Natural killer cell (primary cell): ENCODE measurements around the gene BAHD1. TPM values are rescaled to one million over a fixed set of nuclear protein-coding genes. Genes with fewer than 3 reads are reported as not detected.

Source experiments
- ATAC-seq, 3 donors: fragments of 150-1000 bp in 2 of 3; fragments of 200-7000 bp in 1 of 3; cut with Tn5 transposase; 1 replicate in 1 of 3; 2 replicates in 2 of 3; pipeline ENCODE4 v1.10.0; 2021; ENCODE audit warnings: mild to moderate bottlenecking in 2 of 3, moderate library complexity in 2 of 3
- DNase-seq, 2 donors: peaks; one replicate each; pipeline versions ENCODE4 v3.0.0 to v3.0.0-alpha.2; 2013 to 2021; ENCODE audit warnings: mixed read lengths in 1 of 2
- H3K27ac ChIP-seq: one replicate; pipeline ENCODE4 v1.5.1; 2013; ENCODE audit warnings: mild to moderate bottlenecking, low read length
- H3K27me3 ChIP-seq: one replicate; pipeline ENCODE4 v1.6.1; 2013; ENCODE audit warnings: low read length; ENCODE audit not compliant: control insufficient read depth, insufficient read depth
- H3K36me3 ChIP-seq: one replicate; pipeline ENCODE4 v1.6.1; 2013; ENCODE audit warnings: low read length; ENCODE audit not compliant: control insufficient read depth, insufficient read depth
- H3K4me1 ChIP-seq: one replicate; pipeline ENCODE4 v1.6.1; 2013; ENCODE audit warnings: low read length; ENCODE audit not compliant: control insufficient read depth, insufficient read depth
- H3K4me3 ChIP-seq: one replicate; pipeline ENCODE4 v1.5.1; 2013; ENCODE audit warnings: low read length
- H3K9me3 ChIP-seq: one replicate; pipeline ENCODE4 v1.6.1; 2013; ENCODE audit warnings: low read length; ENCODE audit not compliant: control insufficient read depth, insufficient read depth
- H3K27ac Mint-ChIP-seq, 2 donors: one replicate each; pipeline ENCODE4 v1.8.0; 2022; ENCODE audit warnings: mild to moderate bottlenecking in 2 of 2, mixed read lengths in 2 of 2, moderate library complexity in 1 of 2
- H3K27me3 Mint-ChIP-seq, 2 donors: one replicate each; pipeline ENCODE4 v1.8.0; 2022; ENCODE audit warnings: low read depth in 2 of 2, mixed read lengths in 2 of 2
- H3K36me3 Mint-ChIP-seq: one replicate; pipeline ENCODE4 v1.8.0; 2022; ENCODE audit warnings: mixed read lengths
- H3K4me1 Mint-ChIP-seq, 2 donors: one replicate each; pipeline ENCODE4 v1.8.0; 2022; ENCODE audit warnings: mixed read lengths in 2 of 2
- H3K4me3 Mint-ChIP-seq: one replicate; pipeline ENCODE4 v1.8.0; 2022; ENCODE audit warnings: mild to moderate bottlenecking, moderate library complexity, mixed read lengths
- H3K9me3 Mint-ChIP-seq, 2 donors: one replicate each; pipeline ENCODE4 v1.8.0; 2022; ENCODE audit warnings: mixed read lengths in 2 of 2
- WGBS: methylation state at CpG from one replicate; pipeline ENCODE4 v1.1.7; 2013; ENCODE audit warnings: missing lambda C conversion rate; ENCODE audit not compliant: insufficient coverage; 5-methylcytosine and 5-hydroxymethylcytosine counted together
- intact Hi-C: fragments of 100-400 bp; cut with micrococcal nuclease; formaldehyde crosslinking; loops from one replicate; pipeline ENCODE4 v1.14.2; 2022
- total RNA-seq, 4 donors: library from RNA; stranded (reverse); fragments of 120-200 nt in 1 of 4; gene quantifications; one replicate each; pipeline versions ENCODE4 v1.2.3 to v1.2.4, GENCODE V29; 2013 to 2022
- TF ChIP-seq, protein P1 (sequence below): fragments of 200-600 bp; IDR thresholded peaks from one replicate; pipeline ENCODE4 v1.8.0; 2022; ENCODE audit warnings: antibody characterized with exemption

BAHD1 gene
- total RNA-seq, 3 donors from 2014 or later (not counting 1 experiment from before 2014, with no cell fraction given) = 29.4 to 48.9 (median 41.8) TPM

DNA sequence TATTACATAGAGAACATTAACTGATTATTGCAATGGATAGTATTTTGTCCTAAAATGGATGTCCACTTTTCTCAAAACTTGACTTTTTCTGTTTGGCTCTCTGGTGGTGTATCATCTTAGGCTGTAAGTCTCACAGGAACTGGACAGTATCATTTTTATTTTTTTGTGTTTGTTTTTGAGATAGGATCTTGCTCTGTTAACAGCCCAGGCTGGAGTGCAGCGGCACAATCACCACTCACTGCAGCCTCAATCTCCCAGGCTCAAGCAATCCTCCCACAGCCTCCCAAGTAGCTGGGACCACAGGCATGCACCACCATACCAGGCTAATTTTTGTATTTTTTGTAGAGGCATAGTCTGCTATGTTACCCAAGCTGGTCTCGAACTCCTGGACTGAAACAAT lies 43.2 kb downstream of the BAHD1 start:
- H3K4me3 ChIP-seq = no peak overlapping the region
- no peaks in the 10 kb centered on the region for H3K9me3 Mint-ChIP-seq
- DNase-seq = no peak
- TF ChIP-seq, protein P1, sequence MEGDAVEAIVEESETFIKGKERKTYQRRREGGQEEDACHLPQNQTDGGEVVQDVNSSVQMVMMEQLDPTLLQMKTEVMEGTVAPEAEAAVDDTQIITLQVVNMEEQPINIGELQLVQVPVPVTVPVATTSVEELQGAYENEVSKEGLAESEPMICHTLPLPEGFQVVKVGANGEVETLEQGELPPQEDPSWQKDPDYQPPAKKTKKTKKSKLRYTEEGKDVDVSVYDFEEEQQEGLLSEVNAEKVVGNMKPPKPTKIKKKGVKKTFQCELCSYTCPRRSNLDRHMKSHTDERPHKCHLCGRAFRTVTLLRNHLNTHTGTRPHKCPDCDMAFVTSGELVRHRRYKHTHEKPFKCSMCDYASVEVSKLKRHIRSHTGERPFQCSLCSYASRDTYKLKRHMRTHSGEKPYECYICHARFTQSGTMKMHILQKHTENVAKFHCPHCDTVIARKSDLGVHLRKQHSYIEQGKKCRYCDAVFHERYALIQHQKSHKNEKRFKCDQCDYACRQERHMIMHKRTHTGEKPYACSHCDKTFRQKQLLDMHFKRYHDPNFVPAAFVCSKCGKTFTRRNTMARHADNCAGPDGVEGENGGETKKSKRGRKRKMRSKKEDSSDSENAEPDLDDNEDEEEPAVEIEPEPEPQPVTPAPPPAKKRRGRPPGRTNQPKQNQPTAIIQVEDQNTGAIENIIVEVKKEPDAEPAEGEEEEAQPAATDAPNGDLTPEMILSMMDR = no peak
- H3K36me3 Mint-ChIP-seq = no peaks in the 10 kb centered on the region
- no peak overlapping the region for H3K4me3 Mint-ChIP-seq
- intact Hi-C loops = no loop called here
- no peaks in the 10 kb centered on the region for H3K4me1 Mint-ChIP-seq
- H3K27ac ChIP-seq = no peak overlapping the region
- no peaks in the 10 kb centered on the region for H3K36me3 ChIP-seq
- H3K27me3 Mint-ChIP-seq = peaks cover 0 to 7% of the 10 kb centered on the region in 2 donors
- H3K9me3 ChIP-seq = no peaks in the 10 kb centered on the region
- H3K4me1 ChIP-seq = no peaks in the 10 kb centered on the region
- no peaks in the 10 kb centered on the region for H3K27me3 ChIP-seq
- ATAC-seq = no peak
- no peak overlapping the region for H3K27ac Mint-ChIP-seq
- 96% methylated on average over 2 of the region's 2 CpGs for WGBS

DNA sequence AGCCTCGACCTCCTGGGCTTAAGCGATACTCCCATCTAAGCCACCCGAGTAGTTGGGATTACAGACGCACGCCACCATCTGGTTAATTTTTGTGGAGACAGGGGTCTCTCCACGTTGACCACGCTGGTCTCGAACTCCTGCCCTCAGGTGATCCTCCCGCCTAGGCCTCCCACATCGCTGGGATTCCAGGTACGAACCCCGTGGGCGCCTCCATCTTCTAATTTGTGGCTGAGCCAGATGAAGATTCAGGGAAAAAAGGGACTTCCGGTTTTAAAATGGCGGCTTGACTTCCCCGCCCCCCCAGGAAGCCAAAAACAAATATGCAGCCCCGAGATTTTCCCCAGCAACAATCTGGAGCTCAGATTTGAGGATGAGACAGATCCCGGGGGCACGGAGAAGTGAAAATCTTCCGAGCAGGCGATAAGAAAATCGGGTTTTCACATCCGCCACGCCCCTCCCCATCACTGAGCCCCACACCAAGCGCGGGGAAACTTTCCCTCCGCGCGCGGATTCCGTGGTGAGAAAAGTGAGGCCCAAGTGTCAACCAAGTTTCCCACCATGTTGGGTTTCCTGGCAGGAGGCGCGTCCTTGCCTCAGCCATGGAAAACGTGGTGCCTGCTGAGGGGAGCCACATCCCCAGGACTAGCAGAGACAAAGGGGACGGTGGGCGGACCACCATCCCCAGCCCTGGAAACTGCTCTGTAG lies 45.5 kb downstream of the BAHD1 start:
- no peaks in the 10 kb centered on the region for H3K36me3 ChIP-seq
- ATAC-seq (no peak), DNase-seq (no peak)
- Mint-ChIP-seq H3K27me3 (peaks cover 0 to 3% of the 10 kb centered on the region in 2 donors), H3K4me3 (no peak overlapping the region), H3K4me1 (no peaks in the 10 kb centered on the region), H3K27ac (no peak overlapping the region), H3K9me3 (no peaks in the 10 kb centered on the region), H3K36me3 (no peaks in the 10 kb centered on the region)
- 82% methylated on average over 36 of the region's 36 CpGs for WGBS
- H3K4me1 ChIP-seq = no peaks in the 10 kb centered on the region
- no peak overlapping the region for H3K27ac ChIP-seq
- no peaks in the 10 kb centered on the region for H3K27me3 ChIP-seq
- no peaks in the 10 kb centered on the region for H3K9me3 ChIP-seq
- TF ChIP-seq, protein P1 = no peak
- H3K4me3 ChIP-seq = peak overlapping the region; percentile 9
- intact Hi-C loops = no loop called here

DNA sequence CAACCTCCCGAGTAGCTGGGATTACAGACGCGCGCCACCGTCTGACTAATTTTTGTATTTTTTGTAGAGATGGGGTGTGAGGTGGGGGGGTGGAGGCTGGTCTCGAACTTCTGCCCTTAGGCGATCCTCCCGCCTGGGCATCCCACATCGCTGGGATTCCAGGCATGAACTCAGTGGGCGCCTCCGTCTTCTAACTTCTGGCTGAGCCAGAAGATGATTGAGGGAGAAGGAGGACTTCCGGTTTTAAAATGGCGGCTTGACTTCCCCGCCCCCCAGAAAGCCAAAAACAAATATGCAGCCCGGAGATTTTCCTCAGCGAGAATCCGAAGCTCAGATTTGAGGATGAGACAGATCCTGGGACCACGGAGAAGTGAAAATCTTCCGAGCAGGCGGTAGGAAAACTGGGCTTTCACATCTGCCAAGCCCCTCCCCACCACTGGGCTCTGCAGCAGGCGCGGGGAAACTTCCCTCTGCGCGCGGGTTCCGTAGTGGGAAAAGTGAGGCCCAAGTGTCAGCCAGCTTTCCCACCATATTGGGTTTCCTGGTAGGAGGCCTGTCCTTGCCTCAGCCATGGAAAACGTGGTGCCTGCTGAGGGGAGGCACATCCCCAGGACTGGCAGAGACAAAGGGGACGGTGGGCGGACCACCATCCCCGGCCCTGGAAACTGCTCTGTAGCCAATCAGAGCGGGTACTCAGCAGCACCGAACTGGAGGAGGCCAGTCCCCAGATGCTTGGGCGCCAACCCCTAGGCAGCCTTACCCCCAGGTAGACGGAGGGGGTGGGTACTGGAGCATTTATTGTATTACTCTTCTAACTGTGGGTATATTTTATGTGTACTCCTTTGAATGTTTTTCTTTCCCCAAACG lies 47.3 kb downstream of the BAHD1 start:
- 94% methylated on average over 34 of the region's 35 CpGs for WGBS
- no peak for ATAC-seq

More for the DNA sequence above, 47.3 kb downstream of the BAHD1 start:
- DNase-seq = no peak
- Mint-ChIP-seq H3K27ac (no peak overlapping the region), H3K9me3 (no peaks in the 10 kb centered on the region), H3K4me3 (no peak overlapping the region), H3K36me3 (no peaks in the 10 kb centered on the region), H3K4me1 (no peaks in the 10 kb centered on the region), H3K27me3 (no peaks in the 10 kb centered on the region)
- no peaks in the 10 kb centered on the region for H3K36me3 ChIP-seq
- H3K9me3 ChIP-seq = no peaks in the 10 kb centered on the region
- TF ChIP-seq, protein P1 = no peak
- no peak overlapping the region for H3K27ac ChIP-seq
- no peaks in the 10 kb centered on the region for H3K27me3 ChIP-seq
- no peaks in the 10 kb centered on the region for H3K4me1 ChIP-seq
- intact Hi-C loops = no loop called here
- H3K4me3 ChIP-seq = no peak overlapping the region
